ENCODE data around the gene DCTN5.

DNA sequence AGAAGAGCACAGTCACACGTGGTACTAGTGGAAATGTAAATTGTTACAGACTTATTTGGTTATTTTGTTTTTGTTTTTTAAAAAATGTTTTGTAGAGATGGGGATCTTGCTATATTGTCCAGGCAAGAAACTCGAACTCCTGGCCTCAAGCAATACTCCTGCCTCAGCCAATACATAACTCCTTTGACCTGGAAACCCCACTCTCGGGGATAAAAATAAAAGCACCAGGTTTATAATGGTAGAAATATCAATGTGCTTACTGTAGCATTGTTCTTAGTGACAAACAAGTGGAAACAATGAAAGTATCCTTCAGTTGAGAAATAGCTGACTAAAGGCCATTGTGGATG lies 83.5 kb downstream of the DCTN5 start:
- TF ChIP-seq, protein P1, sequence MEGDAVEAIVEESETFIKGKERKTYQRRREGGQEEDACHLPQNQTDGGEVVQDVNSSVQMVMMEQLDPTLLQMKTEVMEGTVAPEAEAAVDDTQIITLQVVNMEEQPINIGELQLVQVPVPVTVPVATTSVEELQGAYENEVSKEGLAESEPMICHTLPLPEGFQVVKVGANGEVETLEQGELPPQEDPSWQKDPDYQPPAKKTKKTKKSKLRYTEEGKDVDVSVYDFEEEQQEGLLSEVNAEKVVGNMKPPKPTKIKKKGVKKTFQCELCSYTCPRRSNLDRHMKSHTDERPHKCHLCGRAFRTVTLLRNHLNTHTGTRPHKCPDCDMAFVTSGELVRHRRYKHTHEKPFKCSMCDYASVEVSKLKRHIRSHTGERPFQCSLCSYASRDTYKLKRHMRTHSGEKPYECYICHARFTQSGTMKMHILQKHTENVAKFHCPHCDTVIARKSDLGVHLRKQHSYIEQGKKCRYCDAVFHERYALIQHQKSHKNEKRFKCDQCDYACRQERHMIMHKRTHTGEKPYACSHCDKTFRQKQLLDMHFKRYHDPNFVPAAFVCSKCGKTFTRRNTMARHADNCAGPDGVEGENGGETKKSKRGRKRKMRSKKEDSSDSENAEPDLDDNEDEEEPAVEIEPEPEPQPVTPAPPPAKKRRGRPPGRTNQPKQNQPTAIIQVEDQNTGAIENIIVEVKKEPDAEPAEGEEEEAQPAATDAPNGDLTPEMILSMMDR (IDR thresholded peaks at IDR 0.05) = no peak
- TF ChIP-seq POLR2A (IDR thresholded peaks at IDR 0.05) = no peak
